ENCODE results near the gene RCN1.

- TF ChIP-seq CTCF (IDR thresholded peaks at IDR 0.05) (no peak), EZH2 (IDR thresholded peaks at IDR 0.05) (no peak), EZH2phosphoT487 (IDR thresholded peaks at IDR 0.05) (no peak)
Observed at GRCh38 chr11:32044158-32044863, 46.6 kb upstream of the RCN1 start.

Data from neural progenitor cell (in vitro differentiated cells).